SKM-1 treated with dmso at 0.1 percent for 144 hours (cell line): ENCODE measurements around the gene SCFD2.
"Not testable (repeated sequence)": the region's sequence is repeated elsewhere in the genome, so short reads cannot be mapped to it uniquely, and the experiment has no call there.

Source experiments
- DNase-seq: peaks from one replicate; lab custom pipeline; 2025; ENCODE audit not compliant: unreplicated experiment; lab: John Stamatoyannopoulos, UW

Gene SCFD2

DNA sequence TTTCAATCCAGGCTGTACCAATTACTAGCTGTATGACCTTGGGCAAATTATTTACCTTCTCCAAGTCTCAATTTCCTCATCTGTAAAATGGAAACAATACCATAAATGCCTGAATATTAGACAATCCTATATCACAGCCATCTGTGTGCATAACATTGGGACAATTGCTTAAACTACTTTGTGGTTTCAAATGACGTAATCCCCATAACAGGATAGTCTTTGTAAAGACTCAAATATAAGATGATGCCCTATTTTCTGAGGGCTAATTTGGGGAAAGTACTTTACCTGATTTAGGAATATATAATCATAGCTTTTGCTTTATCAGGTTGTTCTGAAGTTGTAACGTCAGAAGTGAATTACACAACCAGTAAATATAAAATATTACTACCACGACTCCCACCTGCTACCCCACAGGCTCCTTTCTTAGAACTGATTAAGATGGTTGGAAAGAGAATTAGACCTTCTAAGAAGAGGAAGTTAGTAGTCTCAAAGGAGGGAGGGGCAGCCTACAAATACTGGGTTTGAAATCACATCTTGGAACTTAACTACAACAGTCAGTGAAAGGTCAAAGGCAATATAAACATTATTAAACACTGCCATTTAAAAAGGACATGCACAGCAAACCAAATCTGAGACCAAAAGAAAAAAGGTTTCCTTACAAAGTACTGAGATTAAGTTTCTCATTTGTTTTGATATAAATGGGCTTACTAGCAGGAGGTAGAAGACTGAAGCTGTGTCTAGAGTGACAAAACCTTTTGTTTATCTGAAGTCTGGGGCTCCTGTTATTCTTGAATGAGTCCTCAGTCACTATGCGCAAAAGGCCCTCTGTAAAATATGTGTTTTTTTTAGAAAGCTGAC lies 215.0 kb downstream of the SCFD2 start:
- no peak for DNase-seq

DNA sequence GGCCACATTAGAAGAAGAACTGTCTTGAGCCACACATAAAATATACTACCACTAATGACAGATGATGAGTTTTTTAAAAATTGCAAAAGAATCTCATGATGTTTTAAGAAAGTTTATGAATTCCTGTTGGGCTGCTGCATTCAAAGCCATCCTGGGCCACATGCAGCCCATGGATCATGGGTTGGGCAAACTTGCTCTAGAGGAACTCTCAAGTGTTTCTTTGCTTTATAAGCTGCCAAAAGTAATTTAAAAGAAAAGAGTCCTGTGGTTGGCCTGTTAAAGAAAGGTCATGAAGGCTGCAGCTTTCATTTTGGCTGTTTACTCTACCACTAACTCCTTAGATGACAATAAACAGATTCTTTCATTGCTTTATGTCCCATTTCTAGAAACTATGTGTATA lies 218.2 kb downstream of the SCFD2 start:
- no peak for DNase-seq

DNA sequence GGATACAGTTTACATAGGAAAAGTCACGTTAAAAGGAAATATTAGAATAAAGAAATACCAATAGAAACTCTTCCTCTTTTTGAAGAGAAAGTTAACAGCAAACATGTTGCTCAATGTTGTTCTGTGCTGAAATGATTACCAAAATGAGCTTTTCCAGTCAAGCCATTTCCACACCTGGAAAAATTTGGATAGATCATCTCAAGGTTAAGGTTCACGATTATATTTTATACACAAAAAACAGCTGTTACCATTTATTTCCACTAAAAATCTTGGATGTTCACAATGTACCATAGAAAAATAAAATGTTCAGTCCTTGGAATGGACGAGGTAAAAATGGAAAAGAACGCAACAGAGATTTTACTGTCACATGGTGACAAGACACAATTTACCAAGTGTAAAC lies 218.7 kb downstream of the SCFD2 start:
- DNase-seq = no peak

DNA sequence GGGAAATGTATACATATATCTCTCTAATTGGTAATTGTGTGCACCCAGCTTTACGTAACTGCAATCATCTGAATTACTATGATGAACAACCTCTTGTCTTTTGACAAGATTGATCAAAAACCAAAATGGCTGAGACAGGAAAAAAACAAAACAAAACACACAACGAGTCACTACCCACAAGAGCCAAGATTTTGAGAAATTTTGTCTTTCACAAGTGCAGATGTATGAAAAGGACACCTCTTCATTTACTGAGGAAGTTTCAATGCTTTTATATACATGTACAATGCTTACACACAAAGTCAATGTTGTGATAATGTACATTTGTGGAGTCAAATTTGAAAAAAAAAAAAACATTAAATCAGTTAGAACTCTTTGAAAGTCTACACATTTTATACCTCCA lies 224.6 kb downstream of the SCFD2 start:
- DNase-seq = no peak

DNA sequence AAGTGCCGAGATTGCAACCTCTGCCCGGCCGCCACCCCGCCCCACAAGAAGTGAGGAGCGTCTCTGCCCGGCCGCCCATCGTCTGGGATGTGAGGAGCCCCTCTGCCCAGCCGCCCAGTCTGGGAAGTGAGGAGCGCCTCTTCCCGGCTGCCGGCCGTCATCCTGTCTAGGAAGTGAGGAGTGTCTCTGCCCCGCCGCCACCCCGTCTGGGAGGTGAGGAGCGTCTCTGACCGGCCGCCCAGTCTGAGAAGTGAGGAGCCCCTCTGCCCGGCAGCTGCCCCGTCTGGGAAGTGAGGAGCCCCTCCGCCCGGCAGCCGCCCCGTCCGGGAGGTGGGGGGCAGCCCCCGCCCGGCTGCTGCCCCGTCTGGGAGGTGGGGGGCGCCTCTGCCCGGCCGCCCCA lies 226.6 kb downstream of the SCFD2 start:
- DNase-seq = not testable (repeated sequence)

DNA sequence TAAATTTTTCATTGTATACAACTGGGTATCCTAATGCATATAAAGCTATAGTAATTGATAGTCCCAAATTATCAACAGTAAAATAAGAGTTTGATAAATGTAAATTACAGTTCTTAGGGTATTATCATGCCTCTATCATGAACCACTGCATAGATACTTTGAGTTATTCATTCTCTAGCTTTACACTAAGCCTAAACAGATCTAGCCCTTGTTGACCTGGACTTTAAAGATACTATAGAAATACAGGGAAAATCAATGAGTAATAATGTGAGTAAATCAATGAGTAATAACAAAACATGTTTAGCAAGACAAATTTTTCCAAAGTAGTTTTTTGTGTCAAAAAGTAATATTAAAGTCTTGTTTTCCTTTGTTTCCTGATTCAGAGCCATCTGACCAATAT lies 228.4 kb downstream of the SCFD2 start:
- no peak for DNase-seq

DNA sequence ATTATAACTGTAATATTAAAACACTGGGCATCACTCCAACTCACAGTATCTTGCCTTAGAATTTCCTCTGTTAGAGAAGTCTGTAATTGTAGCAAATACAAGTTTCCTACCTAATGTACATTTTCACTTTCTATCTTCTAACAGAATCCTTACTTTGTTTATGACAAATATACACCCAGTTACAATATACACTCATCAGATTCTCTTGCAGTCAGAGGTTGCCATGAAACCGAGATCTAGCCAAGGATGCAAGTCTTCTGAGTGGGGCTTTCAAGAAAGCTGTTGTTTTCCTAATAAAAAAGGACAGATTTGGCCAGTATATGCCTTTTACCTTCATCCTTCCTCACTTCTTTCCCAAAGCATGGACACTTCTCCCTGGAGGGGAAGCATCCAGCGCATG lies 228.9 kb downstream of the SCFD2 start:
- no peak for DNase-seq

DNA sequence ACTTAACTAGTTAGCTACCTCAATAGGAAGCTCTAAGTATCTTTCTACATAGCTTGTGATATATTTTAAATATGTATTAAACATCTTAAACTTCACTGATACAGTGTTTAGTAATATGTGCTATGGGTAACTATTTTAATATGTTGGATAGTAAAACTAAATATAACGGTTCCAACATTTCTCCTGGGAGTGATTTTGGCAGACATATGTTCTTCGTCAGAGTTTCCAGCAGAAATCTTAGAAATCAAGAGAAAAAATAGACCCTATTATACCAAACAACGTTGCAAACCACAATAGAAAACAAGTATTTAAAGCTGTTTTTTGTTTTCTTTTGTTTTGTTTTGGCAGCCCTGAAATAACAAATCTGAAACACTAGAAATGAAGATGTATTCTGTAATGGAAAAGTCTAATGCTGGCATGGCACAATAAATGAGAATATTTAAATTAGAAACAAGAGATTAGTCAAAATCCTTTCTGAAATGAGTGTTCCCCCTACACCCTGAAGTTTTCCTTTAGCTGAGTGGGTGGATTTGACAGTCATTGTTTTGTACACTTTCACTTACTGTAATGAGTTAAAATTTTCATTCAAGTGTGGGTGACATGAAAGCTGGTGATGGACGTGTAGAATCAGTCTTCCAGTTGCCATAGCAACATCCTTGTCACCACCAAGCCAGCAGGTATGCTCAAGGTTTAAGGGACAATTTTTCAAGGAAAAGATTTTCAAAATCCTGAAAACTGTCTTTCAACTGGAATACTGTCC lies 233.5 kb downstream of the SCFD2 start:
- no peak for DNase-seq

DNA sequence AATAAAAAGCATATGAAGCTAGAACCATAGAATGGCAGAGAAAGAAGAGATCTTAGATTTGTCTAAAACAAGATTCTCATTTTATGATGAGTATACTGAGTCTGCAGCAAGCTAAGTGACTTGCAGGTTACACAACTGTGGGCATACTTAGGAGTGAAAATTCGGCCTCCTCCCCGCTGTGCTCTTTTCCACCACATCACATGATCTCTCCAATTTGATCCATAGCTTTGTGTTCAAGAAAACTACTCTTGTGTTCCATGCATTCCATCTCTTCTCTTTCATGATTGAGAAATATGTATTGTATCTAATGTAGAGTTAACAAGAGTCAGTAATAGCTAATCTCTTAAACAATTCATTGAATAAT lies 234.3 kb downstream of the SCFD2 start:
- DNase-seq = no peak

DNA sequence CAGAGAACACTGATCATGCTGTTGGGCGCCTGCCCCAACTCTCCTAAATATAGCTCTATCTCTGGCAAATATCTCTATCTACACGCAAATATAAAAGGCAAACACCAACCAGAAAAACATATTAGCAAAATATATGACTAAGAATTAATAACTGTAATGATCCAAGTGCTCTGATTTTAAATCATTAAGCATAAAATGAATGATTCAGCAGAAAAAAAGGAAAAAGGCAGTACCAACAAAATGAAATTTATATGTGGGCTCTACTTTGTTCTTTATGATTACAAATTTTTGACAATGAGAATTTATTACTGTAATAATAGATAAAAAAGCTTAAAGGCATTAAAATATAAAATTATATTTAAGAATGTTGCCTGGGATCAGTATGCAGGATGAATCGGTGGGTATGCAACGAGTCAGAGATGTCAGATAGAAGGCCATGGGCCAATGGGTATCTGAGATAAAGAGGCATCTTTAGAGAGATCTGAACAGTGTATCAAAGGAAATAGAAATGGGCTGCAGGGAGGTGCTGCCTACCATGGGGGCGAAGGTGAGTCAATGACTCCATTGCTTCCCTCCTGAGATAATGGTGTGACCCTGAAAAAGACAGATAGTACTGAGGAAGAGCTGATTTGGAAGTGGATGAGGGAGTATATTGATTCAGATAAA lies 234.8 kb downstream of the SCFD2 start:
- DNase-seq = no peak

DNA sequence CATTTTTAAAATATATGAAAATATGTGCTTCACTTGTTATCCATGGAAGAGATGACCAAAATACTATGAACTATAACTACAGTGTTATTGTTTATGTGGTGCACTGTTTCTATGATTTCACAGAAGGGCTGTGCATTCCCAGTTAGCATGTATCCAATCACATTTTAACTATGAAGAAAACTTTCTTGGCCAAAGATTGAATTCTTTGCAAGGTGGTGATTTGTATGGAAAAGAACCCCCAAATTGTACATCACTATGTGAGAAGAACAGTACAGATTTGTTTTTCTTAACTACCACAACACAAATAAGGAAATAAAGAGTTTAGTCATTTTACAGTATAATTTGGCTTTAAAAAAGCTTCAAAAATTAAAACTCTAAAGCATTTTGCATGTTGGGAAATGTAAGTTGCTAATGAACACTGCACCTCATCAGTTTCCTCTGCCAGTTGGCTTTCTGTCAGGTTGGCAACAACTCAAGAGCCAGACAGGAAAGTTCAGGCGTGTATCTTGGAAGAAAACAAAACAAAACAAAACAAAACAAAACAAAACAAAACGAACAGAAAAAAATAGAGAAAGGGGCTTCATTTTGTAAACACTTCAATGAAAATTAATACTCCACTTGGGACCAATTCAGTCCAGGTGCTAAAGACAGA lies 237.0 kb downstream of the SCFD2 start:
- no peak for DNase-seq

DNA sequence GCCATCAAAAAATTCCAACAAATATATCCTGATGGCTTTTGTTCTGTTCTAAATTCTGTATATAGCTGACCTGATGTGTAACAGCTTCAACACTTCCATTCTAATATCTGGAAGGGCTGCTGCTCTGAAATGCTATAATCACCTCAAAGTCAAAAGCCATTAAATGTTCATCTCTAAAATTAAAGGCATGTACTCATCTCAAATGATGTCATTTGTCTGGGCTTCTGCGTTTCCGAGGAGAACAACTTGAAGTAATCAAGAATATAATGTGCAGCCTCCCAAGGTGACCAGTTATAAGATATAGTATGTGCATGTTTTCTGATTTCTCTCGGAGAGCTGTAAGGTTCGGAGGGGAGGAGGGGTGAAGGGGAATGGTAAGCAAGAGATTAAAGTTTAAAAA lies 237.6 kb downstream of the SCFD2 start:
- DNase-seq = no peak

DNA sequence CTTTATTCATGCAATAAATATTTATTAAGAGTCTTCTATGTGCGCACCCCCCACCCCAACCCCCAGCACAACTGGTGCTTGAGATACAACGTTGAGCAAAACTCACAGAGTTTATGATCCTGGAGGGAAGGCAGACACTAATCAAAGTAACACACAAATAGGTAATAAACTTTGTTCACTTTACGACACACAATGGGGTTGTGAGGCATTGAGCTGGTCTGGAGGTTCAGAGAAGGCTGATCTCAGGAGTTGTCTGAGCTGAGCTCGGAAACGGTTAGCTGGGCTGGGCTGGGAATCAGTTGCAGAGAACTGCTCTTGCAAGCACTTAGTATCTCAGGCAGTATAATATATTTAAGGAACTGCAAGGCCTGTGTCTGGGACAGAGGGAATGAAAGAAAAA lies 238.5 kb downstream of the SCFD2 start:
- DNase-seq = no peak

DNA sequence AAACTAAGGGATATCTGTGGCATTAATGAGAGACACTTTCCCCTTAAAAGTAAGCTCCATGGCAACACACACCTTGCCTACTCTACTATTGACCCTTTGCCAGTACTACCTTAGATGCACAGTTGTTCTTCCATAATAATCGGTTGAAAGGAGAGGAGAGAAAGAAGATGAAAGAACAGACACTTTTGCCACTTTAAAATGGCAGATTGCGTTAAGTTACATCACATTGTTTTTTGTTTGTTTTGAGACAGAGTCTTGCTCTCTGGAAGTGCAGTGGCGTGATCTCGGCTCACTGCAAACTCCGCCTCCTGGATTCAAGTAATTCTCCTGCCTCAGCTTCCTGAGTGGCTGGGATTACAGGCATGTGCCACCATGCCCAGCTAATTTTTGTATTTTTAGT lies 239.8 kb downstream of the SCFD2 start:
- no peak for DNase-seq

DNA sequence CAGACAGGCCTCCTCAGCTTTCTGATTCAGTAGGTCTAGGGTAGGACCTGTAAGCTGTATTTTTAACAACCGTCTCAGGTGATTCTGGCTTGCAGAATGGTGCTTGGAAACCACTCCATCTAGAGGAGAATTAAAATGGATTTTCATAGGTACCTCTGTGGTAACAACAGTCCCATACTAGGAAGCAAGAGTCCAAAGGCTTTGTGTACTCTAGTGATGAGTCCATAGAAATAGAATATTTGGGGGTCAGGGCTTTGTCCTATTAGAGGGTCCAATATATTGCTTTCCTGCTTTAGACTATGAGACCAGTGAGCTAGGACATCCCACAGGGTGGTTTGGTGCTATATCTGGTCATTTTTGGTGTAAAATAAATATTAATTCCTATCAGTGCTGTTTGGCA lies 242.0 kb downstream of the SCFD2 start:
- DNase-seq = no peak

DNA sequence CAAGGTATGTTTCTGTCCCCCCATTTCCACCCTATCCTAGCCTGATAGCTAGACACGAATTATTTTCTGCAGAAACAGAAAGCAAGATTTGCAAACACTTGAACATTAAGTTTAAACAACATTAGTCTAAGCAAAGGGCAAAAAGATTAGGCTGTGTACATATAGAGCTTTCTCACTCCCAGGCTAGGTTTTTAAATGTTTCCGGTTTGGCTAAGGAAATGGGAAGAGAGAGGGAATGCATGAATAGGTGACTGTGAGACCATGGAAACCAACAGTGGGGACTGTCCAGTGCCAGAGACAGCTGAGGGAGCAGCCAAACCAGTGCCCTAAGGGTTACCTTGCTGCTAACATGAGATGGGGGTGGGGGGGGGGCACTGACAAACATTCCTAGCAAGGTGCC lies 242.7 kb downstream of the SCFD2 start:
- DNase-seq = no peak

DNA sequence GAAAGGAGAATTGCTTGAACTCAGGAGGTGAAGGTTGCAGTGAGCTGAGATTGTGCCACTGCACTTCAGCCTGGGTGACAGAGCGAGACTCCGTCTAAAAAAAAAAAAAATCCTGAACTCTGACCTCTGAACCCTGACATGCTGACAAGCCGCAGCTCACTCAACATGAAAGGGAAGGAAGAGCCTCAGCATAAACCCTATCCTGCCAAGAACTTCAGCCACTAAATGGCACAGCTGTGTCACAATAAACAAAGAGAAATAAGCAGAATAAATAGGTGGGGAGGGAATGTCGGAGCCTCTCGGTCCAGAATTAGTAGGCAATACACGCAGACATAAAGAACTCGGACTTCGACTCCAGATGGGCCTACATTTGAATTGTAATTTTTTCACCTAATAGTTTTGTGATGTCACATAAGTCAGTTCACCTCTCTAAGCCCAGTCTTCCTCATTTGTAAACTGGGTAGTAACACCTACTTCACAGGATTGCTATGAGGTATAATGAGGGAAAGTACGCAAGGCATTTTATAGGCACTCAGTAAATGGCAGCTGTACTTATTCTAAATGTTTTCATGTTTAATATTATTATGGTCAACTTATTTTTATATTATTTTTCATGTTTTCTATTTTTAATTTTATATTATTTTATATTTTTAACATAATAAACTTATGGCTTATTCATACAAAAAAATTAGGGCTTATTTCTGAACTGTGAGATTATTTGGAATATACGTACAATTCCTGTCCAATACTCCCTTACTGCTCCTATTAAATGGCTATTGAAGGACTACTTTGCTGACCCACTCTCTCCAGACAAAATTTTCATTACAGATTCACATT lies 243.4 kb downstream of the SCFD2 start:
- DNase-seq = no peak

DNA sequence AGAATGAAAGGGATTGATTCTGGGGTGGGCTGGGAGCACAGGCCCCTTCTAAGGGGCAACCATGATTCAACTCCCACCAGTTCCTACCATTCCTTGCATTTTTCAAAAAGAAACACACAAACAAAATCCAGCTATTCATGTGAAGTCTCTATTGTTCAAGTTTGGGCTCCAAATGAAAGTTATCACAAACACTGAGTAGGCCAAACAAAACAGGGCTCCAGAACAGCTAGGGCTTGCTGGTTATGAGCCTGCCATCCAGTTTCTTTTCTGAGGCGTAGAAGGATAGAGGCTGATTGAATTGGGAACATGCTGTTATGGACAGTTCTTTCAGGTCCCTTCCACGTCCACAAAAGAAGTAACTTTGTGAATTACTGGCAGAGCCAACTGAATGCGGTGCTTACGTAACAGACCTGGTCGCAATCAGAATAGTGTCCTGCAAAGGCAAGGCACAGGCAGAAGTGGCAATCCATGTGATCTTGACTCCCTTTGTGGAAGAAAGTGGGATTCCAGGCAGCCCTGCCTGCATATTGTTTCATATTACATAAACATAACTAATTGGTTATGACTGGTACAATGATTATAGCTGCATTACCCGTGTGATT lies 244.5 kb downstream of the SCFD2 start:
- DNase-seq = no peak

DNA sequence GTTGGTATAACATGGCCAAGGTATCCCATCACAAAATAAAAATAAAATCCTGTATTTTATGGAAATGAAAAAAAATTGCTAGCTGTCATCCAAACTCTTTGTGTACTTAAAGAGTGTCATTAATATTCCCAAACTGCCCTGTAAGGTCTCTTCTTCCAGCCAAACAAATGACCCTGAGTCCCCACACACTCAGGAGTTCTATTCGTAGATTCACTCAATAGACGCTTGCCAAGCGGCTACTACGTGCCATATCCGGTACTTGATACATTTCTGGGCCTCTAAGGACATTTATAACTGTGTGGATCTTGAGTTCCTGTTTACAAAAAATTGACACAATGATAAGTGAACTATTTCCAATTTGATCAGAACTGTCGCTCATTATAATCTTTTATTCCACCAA lies 245.1 kb downstream of the SCFD2 start:
- DNase-seq = no peak

DNA sequence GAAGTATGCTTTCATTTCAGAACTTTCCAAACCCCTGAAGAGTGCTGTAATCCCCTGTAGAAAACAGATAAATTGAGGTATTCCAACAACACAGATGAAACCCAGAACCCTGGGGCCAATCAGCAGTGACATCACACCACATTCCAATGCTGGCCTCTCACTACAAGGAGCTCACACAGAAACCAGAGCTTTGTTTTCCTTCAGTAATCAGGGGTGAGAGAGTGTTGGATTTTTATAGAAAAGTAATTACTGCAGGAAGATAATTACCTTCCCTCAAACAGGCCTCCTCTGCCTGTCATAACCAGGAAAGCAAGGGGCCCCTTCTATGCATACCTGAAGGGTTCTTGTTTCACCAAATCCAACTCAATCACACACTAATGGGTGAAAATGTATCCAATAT lies 246.2 kb downstream of the SCFD2 start:
- no peak for DNase-seq
